Smooth muscle cell of trachea (primary cell): ENCODE results near the gene HNRNPF. TPM values are rescaled to one million over a fixed set of nuclear protein-coding genes. Genes with fewer than 3 reads are reported as not detected.

Source experiments
- total RNA-seq: library from RNA; depleted of rRNA; stranded (reverse); fragments of >200 nt; gene quantifications from 2 replicates; pipeline ENCODE4 v1.2.1, GENCODE V29; 2014

HNRNPF gene, protein sequence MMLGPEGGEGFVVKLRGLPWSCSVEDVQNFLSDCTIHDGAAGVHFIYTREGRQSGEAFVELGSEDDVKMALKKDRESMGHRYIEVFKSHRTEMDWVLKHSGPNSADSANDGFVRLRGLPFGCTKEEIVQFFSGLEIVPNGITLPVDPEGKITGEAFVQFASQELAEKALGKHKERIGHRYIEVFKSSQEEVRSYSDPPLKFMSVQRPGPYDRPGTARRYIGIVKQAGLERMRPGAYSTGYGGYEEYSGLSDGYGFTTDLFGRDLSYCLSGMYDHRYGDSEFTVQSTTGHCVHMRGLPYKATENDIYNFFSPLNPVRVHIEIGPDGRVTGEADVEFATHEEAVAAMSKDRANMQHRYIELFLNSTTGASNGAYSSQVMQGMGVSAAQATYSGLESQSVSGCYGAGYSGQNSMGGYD
- total RNA-seq = 240 and 242 TPM in 2 replicates

DNA sequence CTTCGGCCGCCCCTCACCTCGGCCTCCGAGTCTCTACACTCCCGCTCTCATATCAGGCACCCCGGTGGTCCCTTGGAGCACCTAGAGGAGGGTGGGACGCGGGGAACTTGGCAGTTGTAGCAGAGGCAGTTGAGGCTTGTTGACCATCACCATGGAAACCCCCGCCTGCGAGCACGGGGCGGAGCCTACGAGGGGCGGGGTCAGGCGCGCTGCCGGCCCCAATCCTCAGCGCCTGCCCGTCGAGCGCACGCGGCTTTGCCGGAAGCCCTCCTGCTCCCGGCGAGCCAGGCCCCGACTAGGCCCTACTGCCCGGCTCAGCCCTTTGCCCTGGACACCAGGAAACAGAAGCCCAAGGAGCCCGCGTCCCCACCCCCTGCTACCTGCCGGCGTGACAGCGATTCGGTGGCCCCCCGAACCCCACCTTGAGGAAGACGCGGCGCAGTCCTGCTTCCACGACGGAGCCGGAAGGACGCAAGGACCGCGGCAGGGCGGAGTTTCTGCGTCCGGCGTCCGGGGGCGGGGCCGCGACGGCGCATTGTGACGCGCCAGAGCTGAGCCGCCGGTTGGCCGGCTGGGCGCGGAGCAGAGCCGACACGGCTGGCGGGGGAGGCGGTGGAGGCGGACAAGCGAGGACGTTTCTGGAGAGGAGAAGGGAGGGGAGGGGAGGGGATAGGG lies at the start of gene HNRNPF:
Gene HNRNPF, minus strand, starts transcription at position 477 of the 675 bp plus-strand sequence. CDS start 21,302 bp downstream, outside the sequence.

DNA sequence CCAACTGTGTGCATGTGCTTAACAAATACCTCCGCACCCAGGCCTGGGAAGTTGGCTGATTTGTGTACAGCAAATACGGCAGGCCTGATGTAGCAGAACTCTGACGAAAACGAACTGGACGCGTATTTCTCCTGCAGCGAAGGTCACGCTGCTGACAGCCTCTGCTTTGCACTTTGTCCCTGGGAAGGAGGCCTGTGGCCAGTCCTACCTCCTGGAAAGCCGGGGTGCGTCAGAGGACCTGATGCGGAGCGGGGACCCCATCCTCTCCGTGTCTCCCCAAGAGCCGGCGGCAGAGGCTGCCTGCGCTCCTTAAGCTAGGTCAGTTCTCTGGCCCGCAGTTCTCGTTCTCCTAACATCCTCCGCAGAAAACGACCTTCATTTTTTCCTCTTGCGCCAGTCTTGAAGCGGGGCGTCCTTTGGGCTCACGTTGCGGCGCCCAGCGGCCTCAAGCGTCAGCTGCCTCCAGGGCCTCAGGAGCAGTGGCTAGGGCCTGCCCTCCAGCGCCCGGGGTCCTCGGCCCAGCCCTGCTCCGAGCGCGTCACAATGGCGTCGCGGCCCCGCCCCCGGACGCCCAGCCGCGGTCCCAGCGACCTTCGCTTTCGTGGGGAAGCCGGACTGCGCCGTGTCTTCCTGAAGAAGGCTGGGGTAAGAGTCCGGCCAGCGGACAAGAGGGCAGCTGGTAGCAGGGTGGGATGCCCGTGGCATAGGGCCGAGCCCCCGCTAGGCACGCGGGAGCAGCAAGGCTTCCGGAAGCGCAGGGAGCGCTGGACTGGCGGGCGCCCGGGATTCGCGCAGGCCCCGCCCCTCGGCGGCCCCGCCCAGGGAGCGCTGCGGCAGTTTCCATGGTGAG lies 27.5 kb upstream of the HNRNPF start, which contains the start of gene ZNF487:
Gene ZNF487, plus strand, starts transcription at position 821 of the 850 bp plus-strand sequence. CDS start 38,703 bp downstream, outside the sequence.

DNA sequence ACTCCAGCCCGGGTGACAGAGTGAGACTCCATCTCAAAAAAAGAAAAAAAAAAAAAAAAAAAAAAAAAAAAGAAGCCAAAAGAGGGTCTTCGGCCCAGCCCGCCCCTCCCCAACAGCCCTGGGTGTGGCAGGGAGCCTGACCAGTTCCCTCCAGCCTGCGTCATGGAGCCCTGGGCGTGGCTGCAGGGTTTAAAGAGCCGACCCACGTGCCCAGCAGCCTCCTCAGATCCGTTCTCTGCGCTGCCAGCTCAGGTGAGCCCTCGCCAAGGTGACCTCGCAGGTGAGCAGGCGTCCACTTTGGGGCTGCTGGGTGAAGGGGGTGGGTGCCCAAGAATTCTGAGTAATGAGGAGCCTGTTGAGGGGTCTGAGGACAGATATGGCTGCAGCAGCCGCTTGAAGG lies 37.6 kb downstream of the HNRNPF start, which contains the start of gene FXYD4:
Gene FXYD4, plus strand, starts transcription at position 219 of the 400 bp plus-strand sequence. CDS start 2,111 bp downstream, outside the sequence.

Other genes with a start within 250 kb of the HNRNPF start
- gene RASGEF1A, start 142.1 kb downstream of the HNRNPF start, total RNA-seq = 5.5 and 8.4 TPM in 2 replicates
- not detected in 2 replicates for gene FXYD4, start 37.5 kb downstream of the HNRNPF start, total RNA-seq
- gene ZNF487, start 27.9 kb upstream of the HNRNPF start, total RNA-seq = 4.3 and 5.4 TPM in 2 replicates
- 5.5 TPM in 2 replicates for gene ZNF239, start 165.4 kb upstream of the HNRNPF start, total RNA-seq
- gene ZNF485, start 197.3 kb upstream of the HNRNPF start, total RNA-seq = 3.3 and 3.6 TPM in 2 replicates
- 39.3 and 39.5 TPM in 2 replicates for gene ZNF32, start 239.7 kb upstream of the HNRNPF start, total RNA-seq